ENCODE measurements around the gene DSCAM.
A peak's percentile ranks its signal among the peaks of the same experiment; 100 is the strongest.

DSCAM gene

GRCh38 chr21:40099809-40100208 lies 747.1 kb downstream of the DSCAM start:
- DNase-seq, result no peak

DNA sequence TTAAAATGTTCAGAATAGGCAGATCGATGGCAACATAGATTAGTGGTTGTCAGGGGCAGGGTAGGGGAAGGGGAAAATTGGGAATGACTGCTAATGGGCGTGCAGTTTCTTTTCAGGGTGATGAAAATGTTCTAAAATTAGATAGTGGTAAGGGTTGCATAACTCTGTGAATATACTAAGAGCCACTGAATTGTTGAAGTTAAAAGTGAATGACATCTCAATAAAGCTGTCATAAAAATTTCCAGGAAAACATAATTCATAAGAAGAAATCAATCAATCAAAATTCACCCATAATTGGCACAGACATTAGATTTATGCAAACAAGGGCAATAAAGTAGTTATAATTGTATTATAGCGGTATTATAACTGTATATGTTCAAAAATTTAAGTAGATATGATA lies 751.5 kb downstream of the DSCAM start:
- no peak for DNase-seq

- DNase-seq, result no peak
Observed at GRCh38 chr21:40080385-40080784, 766.6 kb downstream of the DSCAM start.

DNA sequence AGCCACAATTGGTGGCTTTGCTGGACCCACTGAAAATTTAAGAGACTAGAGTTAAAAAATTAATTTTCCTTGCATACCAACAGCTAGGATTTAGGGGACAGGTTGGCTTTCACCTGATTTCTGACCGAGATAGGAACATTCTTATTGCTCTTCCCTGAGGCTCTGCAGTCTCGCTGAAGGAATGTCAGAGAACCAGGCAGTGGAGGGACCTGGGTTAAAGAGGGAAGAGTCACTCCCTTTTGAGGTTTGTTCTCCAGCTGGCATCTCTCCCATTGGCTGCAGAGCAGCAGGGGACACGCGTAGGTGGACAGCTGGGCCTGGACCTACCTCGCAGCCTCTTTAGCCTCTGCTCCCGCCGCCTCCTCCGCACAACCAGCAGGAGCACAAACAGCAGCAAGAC lies 772.2 kb downstream of the DSCAM start:
- DNase-seq, result no peak

GRCh38 chr21:40074198-40074597 lies 772.8 kb downstream of the DSCAM start:
- no peak for DNase-seq

GRCh38 chr21:40073642-40074041 lies 773.3 kb downstream of the DSCAM start:
- no peak for DNase-seq

DNA sequence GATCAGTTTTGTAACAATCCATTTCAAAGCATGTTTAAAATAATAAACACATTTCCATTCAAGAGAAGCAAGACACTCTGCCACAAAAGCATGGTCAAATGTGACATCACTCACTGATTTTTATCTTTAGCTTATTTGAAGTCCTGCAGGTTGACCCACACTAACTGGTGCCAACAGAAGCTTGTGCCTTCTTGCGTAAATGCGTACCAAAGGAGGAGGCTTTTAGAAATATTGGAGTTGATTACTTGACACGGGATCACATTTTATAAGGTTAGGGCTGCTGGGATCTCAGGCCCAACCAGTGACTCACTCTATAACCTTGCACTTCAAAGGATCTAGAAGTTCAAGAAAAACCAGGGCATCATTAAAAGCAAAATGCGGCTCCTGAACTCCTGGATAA lies 776.1 kb downstream of the DSCAM start:
- no peak for DNase-seq

- DNase-seq, result no peak
Observed at GRCh38 chr21:40067751-40068150, 779.2 kb downstream of the DSCAM start.

GRCh38 chr21:40066221-40066620 lies 780.7 kb downstream of the DSCAM start:
- no peak for DNase-seq

DNA sequence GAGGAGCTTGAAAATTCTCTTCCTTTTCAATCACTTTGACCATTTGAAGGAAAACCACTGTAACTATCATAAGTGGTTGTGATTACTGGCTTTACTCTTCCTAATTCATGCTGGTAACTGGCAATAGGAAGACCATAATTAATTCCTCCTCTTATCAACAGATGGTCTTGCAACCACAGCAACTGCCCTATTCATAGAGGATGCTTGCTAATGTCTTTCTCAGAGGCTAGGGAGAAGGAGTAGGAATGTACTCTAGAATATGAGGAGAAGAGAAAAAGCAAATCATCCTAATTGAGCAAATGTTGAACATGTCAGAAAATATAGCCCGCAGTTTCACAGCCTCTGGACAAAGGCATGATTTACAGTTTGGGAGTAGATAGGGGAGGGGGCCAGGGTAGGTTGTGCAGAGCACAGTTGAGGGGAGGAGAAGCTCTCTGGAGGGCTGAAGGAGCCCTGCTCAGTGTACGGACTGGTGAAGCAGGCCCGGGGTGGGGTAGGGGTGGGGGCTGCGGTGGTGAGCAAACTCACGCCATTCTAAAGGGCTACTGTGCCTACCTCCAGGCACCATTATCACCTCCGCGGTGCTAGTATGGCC lies 786.8 kb downstream of the DSCAM start:
- DNase-seq, result no peak

- DNase-seq, result no peak
Observed at GRCh38 chr21:40057331-40057730, 789.6 kb downstream of the DSCAM start.

DNA sequence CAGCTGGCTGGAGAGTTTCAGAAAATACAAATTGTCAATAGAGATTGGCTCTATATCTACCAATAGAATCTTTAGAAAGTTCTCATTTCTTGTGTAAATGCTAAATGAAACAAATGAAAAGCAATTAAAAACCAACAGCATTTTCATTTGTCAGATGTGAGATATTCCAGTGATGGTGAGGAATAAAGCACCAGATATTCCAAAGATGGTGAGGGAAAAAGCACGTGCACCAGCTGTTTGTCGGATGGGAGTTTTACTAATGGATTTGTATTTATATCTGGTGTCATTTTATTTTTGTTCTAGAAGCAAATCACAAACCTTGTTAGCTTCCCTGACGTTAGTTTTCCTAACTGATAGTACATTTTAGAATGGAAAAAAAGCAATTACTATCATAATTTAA lies 790.9 kb downstream of the DSCAM start:
- no peak for DNase-seq

- no peak for DNase-seq
Observed at GRCh38 chr21:40054403-40054802, 792.6 kb downstream of the DSCAM start.

GRCh38 chr21:40053007-40053406 lies 794.0 kb downstream of the DSCAM start:
- no peak for DNase-seq

DNA sequence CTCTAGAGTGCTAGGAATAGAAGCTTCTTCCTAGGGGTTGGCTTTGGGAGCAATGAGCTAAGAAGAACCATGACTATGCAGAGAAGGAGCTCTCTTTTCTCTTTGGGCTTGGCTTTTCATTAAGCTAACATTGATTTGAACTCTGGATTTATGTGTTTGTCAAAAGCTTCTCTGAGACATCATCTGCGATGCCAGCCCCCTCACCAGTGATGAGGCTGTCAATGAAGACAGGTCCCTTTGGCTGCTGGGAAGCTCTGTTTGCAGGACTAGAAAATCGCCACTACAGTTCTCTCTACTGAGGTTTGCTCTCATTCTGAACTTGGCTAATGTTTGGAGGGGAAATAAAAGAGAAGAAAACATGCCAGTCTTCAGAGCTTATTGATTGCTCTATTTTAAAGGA lies 794.7 kb downstream of the DSCAM start:
- no peak for DNase-seq

- DNase-seq, result no peak
Observed at GRCh38 chr21:40051801-40052200, 795.2 kb downstream of the DSCAM start.

- DNase-seq, result no peak
Observed at GRCh38 chr21:40049931-40050290, 797.0 kb downstream of the DSCAM start.

DNA sequence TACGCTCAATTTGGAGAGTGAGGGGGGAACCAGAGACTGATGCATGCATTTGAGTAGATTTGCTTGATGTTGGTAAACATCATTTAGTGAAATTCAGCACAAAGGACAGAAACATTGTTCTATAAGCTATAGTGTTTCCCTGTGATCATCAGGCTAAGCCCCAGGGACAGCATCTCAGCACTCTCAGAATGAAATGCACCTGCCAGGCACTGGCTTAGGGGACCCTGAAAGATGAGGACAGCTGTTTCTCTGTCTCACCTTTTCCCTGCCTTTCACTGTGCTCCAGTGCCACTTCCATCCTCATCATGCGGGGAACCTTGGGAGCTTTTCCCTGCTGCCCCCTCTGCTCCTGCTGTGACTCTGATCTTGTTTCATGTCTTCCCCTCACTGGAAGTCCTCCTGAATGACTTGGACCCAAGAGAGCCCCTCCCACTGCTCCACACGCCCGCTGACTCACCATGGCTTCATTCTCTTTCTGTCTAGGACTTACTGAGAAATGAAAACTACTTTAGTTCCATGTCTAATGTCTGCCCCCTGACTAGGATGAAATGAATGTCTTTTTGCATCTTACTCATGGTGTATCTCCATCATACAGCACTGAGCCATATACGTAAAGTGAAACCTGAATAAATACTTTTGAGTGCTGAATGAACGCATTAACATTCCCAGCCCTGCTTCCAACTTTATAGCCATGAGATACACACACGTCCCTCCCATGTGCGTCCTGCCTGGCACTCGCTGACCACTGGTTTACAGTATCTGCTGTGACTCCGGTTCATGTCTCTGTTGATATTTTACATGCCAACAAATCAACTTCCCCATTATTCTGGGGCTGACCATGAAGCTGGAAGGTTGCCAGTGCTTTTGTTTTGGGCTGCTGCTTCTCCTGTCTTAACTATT lies 797.7 kb downstream of the DSCAM start:
- peak; percentile 91 for DNase-seq

- peak; percentile 56 for DNase-seq
Observed at GRCh38 chr21:40047993-40048730, 798.8 kb downstream of the DSCAM start.

GRCh38 chr21:40047211-40047610 lies 799.7 kb downstream of the DSCAM start:
- peak; percentile 49 for DNase-seq

DNA sequence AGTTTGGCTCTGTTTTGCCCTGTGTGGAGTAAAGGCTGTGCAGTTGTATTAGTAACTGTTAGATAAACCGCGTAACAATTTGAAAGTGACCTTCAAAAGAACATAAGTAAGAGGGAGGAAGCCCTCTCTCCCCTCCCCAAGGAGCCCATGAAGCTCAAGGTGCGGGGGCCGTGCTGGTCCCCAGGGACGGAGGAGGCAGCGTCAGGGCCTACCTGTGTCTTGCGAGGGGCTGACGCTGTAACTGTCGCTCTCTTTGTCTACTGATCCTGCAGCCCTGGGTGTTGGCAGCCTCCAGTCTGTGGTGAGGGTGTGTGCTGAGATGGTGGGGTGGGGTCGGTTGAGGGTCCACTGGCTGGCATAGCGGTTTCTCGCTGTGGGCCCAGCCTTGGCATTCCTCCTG lies 803.1 kb downstream of the DSCAM start:
- DNase-seq, result no peak

DNA sequence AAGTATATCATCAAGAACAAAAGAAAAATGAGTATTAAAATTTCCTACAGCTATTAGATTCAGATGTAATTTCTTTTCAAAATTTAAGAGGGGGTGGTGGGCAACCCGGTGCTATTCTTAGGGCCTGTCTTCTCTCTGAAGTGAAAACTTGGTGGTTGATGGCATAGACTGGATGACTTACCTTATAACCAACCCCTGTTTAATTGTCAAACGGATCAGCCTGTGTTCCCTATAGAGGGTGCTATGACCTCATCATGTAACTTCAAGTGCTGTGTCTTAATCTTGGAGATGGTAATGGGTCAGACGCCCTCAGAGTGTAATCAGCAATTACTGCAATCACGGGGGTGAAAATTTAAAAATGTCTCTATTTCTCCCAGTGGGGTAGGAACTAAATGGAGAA lies 803.5 kb downstream of the DSCAM start:
- DNase-seq, result no peak

- DNase-seq, result no peak
Observed at GRCh38 chr21:40041446-40041845, 805.5 kb downstream of the DSCAM start.

All from fibroblast of skin of back (primary cell).